Activated naive CD8-positive, alpha-beta T cell (primary cell): ENCODE results near the gene NTSR1.

ENCODE experiments used
- H3K27ac Mint-ChIP-seq: one replicate; pipeline ENCODE4 v1.8.0; 2021; ENCODE audit warnings: mixed read lengths
- H3K27me3 Mint-ChIP-seq: one replicate; pipeline ENCODE4 v1.8.0; 2021; ENCODE audit warnings: mixed read lengths
- H3K36me3 Mint-ChIP-seq: one replicate; pipeline ENCODE4 v1.8.0; 2021; ENCODE audit warnings: mixed read lengths
- H3K4me1 Mint-ChIP-seq: one replicate; pipeline ENCODE4 v1.8.0; 2021; ENCODE audit warnings: low read depth, mixed read lengths
- H3K4me3 Mint-ChIP-seq: one replicate; pipeline ENCODE4 v1.8.0; 2021; ENCODE audit warnings: mild to moderate bottlenecking, mixed read lengths
- H3K9me3 Mint-ChIP-seq: one replicate; pipeline ENCODE4 v1.8.0; 2021; ENCODE audit warnings: low read depth, mixed read lengths

The NTSR1 gene

GRCh38 chr20:62782149-62782892 lies 73.7 kb downstream of the NTSR1 start:
- Mint-ChIP-seq H3K36me3 (no peaks in the 10 kb centered on the region), H3K9me3 (no peaks in the 10 kb centered on the region), H3K4me3 (no peak overlapping the region), H3K27ac (no peak overlapping the region), H3K4me1 (peaks cover 13% of the 10 kb centered on the region), H3K27me3 (no peaks in the 10 kb centered on the region)

DNA sequence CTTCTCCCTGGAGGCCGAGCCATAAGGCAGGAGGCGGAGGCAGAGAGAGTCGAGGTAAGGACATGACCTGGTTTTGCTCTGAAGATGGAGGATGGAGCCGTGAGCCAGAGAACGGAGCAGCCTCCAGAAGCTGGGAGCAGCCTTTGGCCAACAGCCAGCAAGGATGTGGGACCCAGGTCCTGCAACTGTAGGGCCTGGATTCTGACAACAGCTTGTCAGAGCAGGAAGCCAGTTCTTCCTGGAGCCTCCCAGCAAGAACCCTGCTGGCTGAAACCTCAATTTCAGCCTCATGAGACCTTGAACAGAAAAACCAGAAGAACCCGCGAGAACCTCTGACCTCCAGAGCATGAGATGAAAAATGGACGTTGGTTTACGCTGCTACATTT lies 74.2 kb downstream of the NTSR1 start:
- Mint-ChIP-seq H3K27ac (no peak overlapping the region), H3K9me3 (no peaks in the 10 kb centered on the region), H3K27me3 (no peaks in the 10 kb centered on the region), H3K4me3 (no peak overlapping the region), H3K4me1 (peaks cover 14% of the 10 kb centered on the region), H3K36me3 (no peaks in the 10 kb centered on the region)

DNA sequence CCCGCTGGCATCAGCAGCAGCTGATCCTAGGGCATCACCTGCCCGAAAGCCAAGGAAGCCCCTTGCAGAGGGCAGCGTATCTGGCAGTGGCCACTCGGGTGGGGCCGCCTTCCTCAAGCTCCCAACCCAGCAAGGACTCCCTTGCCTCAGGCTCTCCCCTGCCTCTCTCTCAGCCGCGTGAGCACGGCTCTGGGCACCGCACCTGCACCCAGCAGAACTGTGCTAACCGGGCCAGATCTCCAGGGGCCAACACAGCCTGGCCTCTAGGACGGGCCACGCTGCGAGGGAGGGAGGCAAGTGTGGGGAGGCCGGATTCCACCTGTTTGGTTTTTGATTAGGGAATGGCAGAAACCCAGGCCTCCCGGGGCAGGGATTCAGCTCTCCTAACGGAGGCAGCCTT lies 75.9 kb downstream of the NTSR1 start:
- peaks cover 10% of the 10 kb centered on the region for H3K4me1 Mint-ChIP-seq
- no peaks in the 10 kb centered on the region for H3K27me3 Mint-ChIP-seq
- no peaks in the 10 kb centered on the region for H3K36me3 Mint-ChIP-seq
- no peak overlapping the region for H3K4me3 Mint-ChIP-seq
- no peaks in the 10 kb centered on the region for H3K9me3 Mint-ChIP-seq
- no peak overlapping the region for H3K27ac Mint-ChIP-seq

DNA sequence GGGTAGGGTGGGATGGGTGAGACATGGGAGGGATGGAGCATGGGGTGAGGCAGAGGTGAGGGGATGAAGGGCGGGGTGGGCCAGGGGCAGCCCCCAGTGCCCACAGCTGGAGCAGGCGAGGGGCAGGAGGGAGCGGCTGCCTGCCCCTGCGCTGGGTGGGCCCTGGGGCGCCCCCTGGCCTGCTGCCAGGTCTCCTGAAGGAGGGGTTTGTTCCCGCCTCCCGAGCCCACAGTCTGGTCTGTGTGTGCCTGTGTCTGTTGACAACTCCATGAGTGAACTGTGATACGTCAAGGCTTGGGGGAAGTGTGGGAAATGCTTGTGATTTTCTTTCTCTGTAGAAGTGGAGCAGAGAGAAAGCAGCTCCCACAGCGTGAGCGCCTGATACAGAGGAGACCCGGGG lies 76.8 kb downstream of the NTSR1 start:
- H3K36me3 Mint-ChIP-seq: no peaks in the 10 kb centered on the region
- H3K4me1 Mint-ChIP-seq: peaks cover 10% of the 10 kb centered on the region
- no peak overlapping the region for H3K27ac Mint-ChIP-seq
- no peaks in the 10 kb centered on the region for H3K9me3 Mint-ChIP-seq
- H3K4me3 Mint-ChIP-seq: no peak overlapping the region
- no peaks in the 10 kb centered on the region for H3K27me3 Mint-ChIP-seq

- no peaks in the 10 kb centered on the region for H3K36me3 Mint-ChIP-seq
- H3K4me1 Mint-ChIP-seq: peaks cover 13% of the 10 kb centered on the region
- H3K4me3 Mint-ChIP-seq: no peak overlapping the region
- no peaks in the 10 kb centered on the region for H3K9me3 Mint-ChIP-seq
- H3K27me3 Mint-ChIP-seq: no peaks in the 10 kb centered on the region
- no peak overlapping the region for H3K27ac Mint-ChIP-seq
Measured at GRCh38 chr20:62786157-62786556, 77.5 kb downstream of the NTSR1 start.

- Mint-ChIP-seq H3K27me3 (no peaks in the 10 kb centered on the region), H3K36me3 (no peaks in the 10 kb centered on the region), H3K4me3 (no peak overlapping the region), H3K9me3 (no peaks in the 10 kb centered on the region), H3K4me1 (peaks cover 18% of the 10 kb centered on the region), H3K27ac (no peak overlapping the region)
Measured at GRCh38 chr20:62787321-62787720, 78.7 kb downstream of the NTSR1 start.

GRCh38 chr20:62787866-62788265 lies 79.2 kb downstream of the NTSR1 start:
- H3K4me3 Mint-ChIP-seq: no peak overlapping the region
- H3K27ac Mint-ChIP-seq: no peak overlapping the region
- H3K4me1 Mint-ChIP-seq: peaks cover 17% of the 10 kb centered on the region
- no peaks in the 10 kb centered on the region for H3K36me3 Mint-ChIP-seq
- no peaks in the 10 kb centered on the region for H3K27me3 Mint-ChIP-seq
- no peaks in the 10 kb centered on the region for H3K9me3 Mint-ChIP-seq

GRCh38 chr20:62788607-62789006 lies 80.0 kb downstream of the NTSR1 start:
- Mint-ChIP-seq H3K27ac (no peak overlapping the region), H3K4me1 (peaks cover 25% of the 10 kb centered on the region), H3K27me3 (no peaks in the 10 kb centered on the region), H3K4me3 (no peak overlapping the region), H3K9me3 (no peaks in the 10 kb centered on the region), H3K36me3 (no peaks in the 10 kb centered on the region)

DNA sequence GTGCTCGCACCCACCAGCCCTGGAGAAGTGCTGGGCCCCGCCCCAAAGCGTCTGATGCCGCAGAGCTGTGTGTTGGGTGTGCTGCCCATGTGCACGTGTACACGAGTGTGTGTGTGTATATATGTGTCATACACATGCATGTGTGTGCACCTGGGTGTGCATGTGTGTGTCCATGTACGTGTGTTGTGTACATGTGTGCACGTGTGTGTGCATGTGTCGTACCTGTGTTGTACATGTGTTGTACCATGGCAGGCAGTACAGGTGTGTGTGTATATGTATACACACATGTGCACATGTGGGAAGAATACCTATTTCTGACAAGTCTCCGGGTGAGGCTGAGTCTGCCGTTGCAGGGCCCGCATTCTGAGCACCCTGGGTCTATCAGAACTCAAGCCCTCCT lies 81.4 kb downstream of the NTSR1 start:
- no peak overlapping the region for H3K27ac Mint-ChIP-seq
- H3K4me3 Mint-ChIP-seq: no peak overlapping the region
- H3K4me1 Mint-ChIP-seq: peaks cover 30% of the 10 kb centered on the region
- H3K9me3 Mint-ChIP-seq: no peaks in the 10 kb centered on the region
- no peaks in the 10 kb centered on the region for H3K36me3 Mint-ChIP-seq
- H3K27me3 Mint-ChIP-seq: no peaks in the 10 kb centered on the region

- Mint-ChIP-seq H3K9me3 (no peaks in the 10 kb centered on the region), H3K27ac (peak overlapping the region; percentile 22), H3K4me1 (peaks cover 32% of the 10 kb centered on the region), H3K36me3 (no peaks in the 10 kb centered on the region), H3K4me3 (peak overlapping the region; percentile 30), H3K27me3 (no peaks in the 10 kb centered on the region)
Measured at GRCh38 chr20:62791301-62792181, 82.9 kb downstream of the NTSR1 start.

DNA sequence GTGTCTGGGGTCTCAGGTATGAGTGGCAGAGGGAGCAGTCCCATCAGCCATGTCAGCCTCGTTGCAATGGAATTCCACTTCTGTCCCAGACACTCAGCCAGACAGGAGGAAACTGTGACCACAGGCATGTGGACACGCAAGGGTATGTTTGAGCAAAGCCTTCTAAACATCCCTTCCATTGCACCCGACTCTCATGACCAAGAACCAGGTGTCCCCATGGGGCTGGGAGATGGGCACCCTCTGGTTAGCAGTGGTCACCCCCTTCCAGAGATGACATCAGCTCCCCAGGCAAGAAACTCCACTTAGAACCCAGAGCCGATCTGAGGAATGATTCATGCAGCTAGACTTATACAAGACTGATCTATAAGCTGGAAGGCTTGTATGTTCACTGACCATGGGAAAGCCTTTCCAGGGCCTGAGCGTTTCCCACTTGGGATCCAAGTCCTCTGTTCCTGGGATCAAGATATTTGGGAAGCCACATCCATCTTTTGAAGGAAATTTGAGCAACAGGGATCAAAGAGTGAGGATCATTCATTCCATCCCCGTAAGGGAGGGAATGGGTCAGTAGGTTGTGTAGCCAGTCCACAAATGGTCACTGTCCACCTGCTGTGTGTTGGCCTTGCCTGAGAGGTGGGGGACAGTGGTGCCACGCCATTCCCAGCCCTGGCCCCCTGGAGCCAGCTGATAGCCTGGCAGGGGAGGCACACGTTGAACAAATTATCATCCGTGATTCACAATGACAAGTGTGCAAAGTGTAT lies 83.7 kb downstream of the NTSR1 start:
- Mint-ChIP-seq H3K4me3 (no peak overlapping the region), H3K36me3 (no peaks in the 10 kb centered on the region), H3K9me3 (no peaks in the 10 kb centered on the region), H3K4me1 (peaks cover 30% of the 10 kb centered on the region), H3K27ac (no peak overlapping the region), H3K27me3 (no peaks in the 10 kb centered on the region)

DNA sequence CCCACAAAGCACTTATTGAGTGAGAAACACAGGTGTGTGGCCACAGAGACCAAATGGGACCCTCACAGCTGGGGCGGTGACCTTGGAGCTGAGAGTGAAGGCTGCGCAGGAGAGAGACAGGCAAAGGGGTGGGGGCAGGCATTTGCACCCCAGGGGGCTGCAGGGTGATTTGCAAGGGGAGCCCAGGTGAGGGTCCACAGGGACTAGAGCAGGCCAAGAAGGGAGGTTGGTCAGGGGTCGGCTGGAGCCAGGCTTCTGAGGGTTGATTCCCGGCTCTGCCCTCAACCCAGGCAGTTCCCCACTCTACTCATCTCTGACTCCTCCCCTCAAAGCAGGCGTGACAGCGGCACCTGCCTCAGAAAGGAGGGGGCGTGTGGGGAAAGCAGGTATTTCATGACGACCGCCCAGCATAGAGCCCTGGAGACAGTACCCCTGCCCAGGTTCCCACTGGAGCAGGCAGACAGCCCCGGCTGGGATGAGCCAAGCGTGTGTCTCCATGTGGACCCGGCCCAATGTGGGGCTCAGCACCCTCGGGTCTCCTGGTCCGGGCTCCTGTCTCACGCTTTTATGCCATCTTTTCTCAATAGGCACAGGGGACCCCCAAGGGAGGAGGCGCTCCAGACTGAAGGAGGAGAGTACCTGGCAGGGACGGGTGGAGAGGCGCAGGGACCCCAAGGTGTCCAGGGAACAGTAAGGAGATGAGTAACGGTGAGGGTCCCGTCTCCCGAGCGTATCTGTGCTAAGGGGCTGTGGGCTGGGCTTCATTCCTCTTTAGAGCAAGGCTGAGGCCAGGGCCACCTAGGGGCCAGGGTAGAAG lies 84.5 kb downstream of the NTSR1 start:
- H3K4me1 Mint-ChIP-seq: peaks cover 32% of the 10 kb centered on the region
- no peaks in the 10 kb centered on the region for H3K36me3 Mint-ChIP-seq
- H3K27ac Mint-ChIP-seq: peak overlapping the region; percentile 78
- no peaks in the 10 kb centered on the region for H3K9me3 Mint-ChIP-seq
- peak overlapping the region; percentile 69 for H3K4me3 Mint-ChIP-seq
- H3K27me3 Mint-ChIP-seq: no peaks in the 10 kb centered on the region

DNA sequence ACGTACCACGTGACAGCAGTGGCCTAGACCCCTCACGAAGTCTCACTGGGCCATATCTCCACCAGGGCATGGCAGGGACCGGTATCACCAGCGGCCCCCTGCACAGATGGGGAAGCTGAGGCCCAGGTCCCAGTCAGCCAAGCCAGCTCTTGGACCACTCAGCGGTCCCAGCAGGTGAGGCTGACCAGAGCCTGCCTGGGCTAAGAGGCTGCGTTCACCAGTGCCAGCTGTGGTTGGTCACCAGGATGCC lies 85.0 kb downstream of the NTSR1 start:
- peaks cover 36% of the 10 kb centered on the region for H3K4me1 Mint-ChIP-seq
- H3K36me3 Mint-ChIP-seq: no peaks in the 10 kb centered on the region

DNA sequence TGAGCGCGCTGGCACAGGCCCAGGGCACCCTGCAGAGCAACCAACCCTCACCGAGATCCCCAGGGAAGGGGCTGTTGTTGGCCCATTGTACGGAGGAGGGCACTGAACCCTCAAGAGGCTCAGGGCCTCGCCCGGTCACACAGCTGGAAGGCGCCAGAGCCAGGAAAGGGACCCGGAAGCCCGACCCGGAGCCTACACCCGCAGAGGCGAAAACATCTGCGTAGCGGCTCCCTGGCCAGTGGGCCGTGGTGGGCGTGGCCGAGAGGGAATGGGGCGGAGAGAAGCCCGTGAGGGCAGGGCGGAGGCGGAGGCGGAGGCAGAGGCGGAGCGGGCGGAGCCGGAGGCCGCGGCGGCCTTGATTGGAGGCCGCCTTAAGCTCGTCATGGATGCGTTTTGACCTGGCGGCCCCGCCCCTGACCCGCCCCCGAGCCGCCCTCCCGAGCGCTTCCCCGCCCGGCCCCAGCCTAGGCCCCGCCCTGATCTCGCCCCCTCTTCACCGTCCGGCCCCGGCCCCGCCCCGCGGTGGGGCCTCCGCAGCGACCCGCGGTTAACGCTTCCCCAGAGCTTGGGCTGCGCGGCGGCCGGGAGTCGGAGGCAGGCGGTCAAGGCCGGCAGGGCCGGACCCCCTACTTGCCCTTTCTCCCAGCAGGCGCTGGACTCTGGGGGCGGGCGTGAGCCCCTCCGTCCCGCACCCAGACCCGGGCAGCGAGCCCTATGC lies 85.5 kb downstream of the NTSR1 start:
- no peaks in the 10 kb centered on the region for H3K27me3 Mint-ChIP-seq
- peak overlapping the region; percentile 86 for H3K27ac Mint-ChIP-seq
- peak overlapping the region; percentile 91 for H3K4me3 Mint-ChIP-seq
- no peaks in the 10 kb centered on the region for H3K36me3 Mint-ChIP-seq
- peaks cover 37% of the 10 kb centered on the region for H3K4me1 Mint-ChIP-seq
- no peaks in the 10 kb centered on the region for H3K9me3 Mint-ChIP-seq

More for the DNA sequence above, 85.0 kb downstream of the NTSR1 start:
- peak overlapping the region; percentile 69 for H3K4me3 Mint-ChIP-seq
- H3K27ac Mint-ChIP-seq: peak overlapping the region; percentile 78
- H3K9me3 Mint-ChIP-seq: no peaks in the 10 kb centered on the region
- no peaks in the 10 kb centered on the region for H3K27me3 Mint-ChIP-seq
